Measurements from ENCODE around the gene SCMH1. TPM values are rescaled to one million over a fixed set of nuclear protein-coding genes. Genes with fewer than 3 reads are reported as not detected.

Gene SCMH1
- total and polyA plus RNA-seq, 2 of the 4 experiments (the other 2 are of a cell fraction): 9.0 to 19.4 TPM

GRCh38 chr1:40980068-40980452 lies 262.0 kb downstream of the SCMH1 start:
- Histone ChIP-seq H3K9ac (ENCODE audit: low read depth, low read length) (peak overlapping the region; percentile 63), H2AK9ac (replicated peaks; ENCODE audit: low read depth, low read length, poor library complexity) (peak overlapping the region; percentile 98), H2BK20ac (ENCODE audit: low read depth, low read length) (no peak overlapping the region), H3K4me1 (ENCODE audit: control insufficient read depth, insufficient read depth, low read length) (peaks cover 18% of the 10 kb centered on the region), H2BK120ac (ENCODE audit: low read depth, low read length) (no peak overlapping the region), H3K9me1 (ENCODE audit: insufficient read depth, low read length) (peaks cover 20% of the 10 kb centered on the region), H3K9me3 (ENCODE audit: control insufficient read depth, insufficient read depth, low read length) (no peaks in the 10 kb centered on the region), H3K23ac (ENCODE audit: low read depth, low read length) (peak overlapping the region; percentile 55; the same call in 1 of the 2 replicates), H3K27me3 (ENCODE audit: control insufficient read depth, insufficient read depth, low read length) (no peaks in the 10 kb centered on the region), H4K5ac (ENCODE audit: low read depth, low read length) (no peak overlapping the region), H3K4me3 (ENCODE audit: insufficient read depth, low read depth, low read length) (peak overlapping the region; percentile 67), H4K91ac (ENCODE audit: insufficient read depth, low read depth, low read length) (peak overlapping the region; percentile 48), H3K4ac (ENCODE audit: low read depth, low read length) (peak overlapping the region; percentile 42), H4K20me1 (ENCODE audit: insufficient read depth, low read length) (peaks cover 28% of the 10 kb centered on the region), H3K4me2 (ENCODE audit: low read depth, low read length) (peak overlapping the region; percentile 90), H2AK5ac (ENCODE audit: low read depth, low read length) (peak overlapping the region; percentile 41), H3K36me3 (ENCODE audit: control insufficient read depth, insufficient read depth, low read length) (no peaks in the 10 kb centered on the region; the same call in 1 of the 2 replicates), H2BK5ac (ENCODE audit: low read depth, low read length, poor library complexity, severe bottlenecking) (peak overlapping the region; percentile 69), H2BK15ac (ENCODE audit: low read depth, low read length) (no peak overlapping the region), H3K18ac (ENCODE audit: low read depth, low read length) (no peak overlapping the region), H3K79me1 (ENCODE audit: low read depth in 1 of 2, low read length in 2 of 2) (peaks cover 4 to 47% of the 10 kb centered on the region in 2 experiments), H3K27ac (ENCODE audit: insufficient read depth, low read length) (peak overlapping the region; percentile 70), H3K14ac (replicated peaks; ENCODE audit: low read depth, low read length) (peak overlapping the region; percentile 80), H2AFZ (replicated peaks; ENCODE audit: low read length, poor library complexity) (peak overlapping the region; percentile 93), H4K8ac (ENCODE audit: low read depth in 2 of 2, low read length in 2 of 2) (peak overlapping the region; percentile 17 to 79; a peak in 2 of 4 replicates), H3K56ac (ENCODE audit: extremely low read depth, insufficient read depth, low read length) (0 out of 2 replicates have a peak overlapping the region, but pooled peaks have one; percentile 25)
- ATAC-seq (ENCODE audit: low read depth): peak; percentile 16
- in situ Hi-C loops (cut with MboI; ENCODE audit: low sequenced_read_pairs): no loop called here
- POLR2A ChIA-PET (ENCODE audit: unreplicated experiment): interaction anchor here (0.6 kb wide), 1 partner anchor 213 kb away, joined by 6 read pairs; no protein-coding TSS in a partner anchor
- intact Hi-C loops (cut with micrococcal nuclease): no loop called here
- dilution Hi-C loops (cut with HindIII; ENCODE audit: low sequenced_read_pairs, unreplicated experiment): no loop called here
- DNase-seq: no peak
- TF ChIP-seq SMC3 (IDR thresholded peaks at IDR 0.05; ENCODE audit: low read depth, low read length): no peak
- no peak for TF ChIP-seq NFE2L2 (IDR thresholded peaks at IDR 0.05; ENCODE audit: low read depth, low read length)
- no peak for TF ChIP-seq CEBPB (IDR thresholded peaks at IDR 0.05; ENCODE audit: low read depth, low read length)
- no peak for TF ChIP-seq POLR2A (IDR thresholded peaks at IDR 0.05; ENCODE audit: low read depth, low read length)
- TF ChIP-seq CHD1 (IDR thresholded peaks at IDR 0.05; ENCODE audit: low read depth, low read length): no peak
- no peak for TF ChIP-seq MAFK (IDR thresholded peaks at IDR 0.05; ENCODE audit: low read depth, low read length)
- no peak for TF ChIP-seq MXI1 (IDR thresholded peaks at IDR 0.05; ENCODE audit: borderline replicate concordance, low read depth, low read length)
- no peak for TF ChIP-seq FOS (IDR thresholded peaks at IDR 0.05; ENCODE audit: low read depth, low read length)
- TF ChIP-seq CTCF (conservative IDR thresholded peaks at IDR 0.05; ENCODE audit: low read depth, low read length): no peak
- no peak for TF ChIP-seq USF2 (IDR thresholded peaks at IDR 0.05; ENCODE audit: low read depth, low read length)
- no peak for TF ChIP-seq RAD21 (IDR thresholded peaks at IDR 0.05; ENCODE audit: low read length)
- no peak for TF ChIP-seq BHLHE40 (IDR thresholded peaks at IDR 0.05; ENCODE audit: low read depth, low read length)
- TF ChIP-seq MAZ (IDR thresholded peaks at IDR 0.05; ENCODE audit: borderline replicate concordance, low read depth, low read length): no peak
- no peak for TF ChIP-seq RFX5 (IDR thresholded peaks at IDR 0.05; ENCODE audit: low read depth, low read length)
- no peak for TF ChIP-seq ELK1 (IDR thresholded peaks at IDR 0.05; ENCODE audit: borderline replicate concordance, low read depth, low read length)
- TF ChIP-seq RCOR1 (IDR thresholded peaks at IDR 0.05; ENCODE audit: insufficient replicate concordance, low read length): no peak
- CTCF ChIA-PET: interaction anchor here (0.7 to 1.6 kb wide), 2 partner anchors 23 kb away, joined by 3 to 5 read pairs; no protein-coding TSS in a partner anchor
- 0% methylated on average over 13 of the region's 50 CpGs; no CpG with 5 or more reads in 1 of the 2 experiments for WGBS, 2 experiments (ENCODE audit: extremely low coverage in 2 of 2, insufficient read length in 1 of 2)
- no TSS peak for BruUV-seq (replicated peaks)

Measured in IMR-90 (cell line).